ENCODE data around the gene ALPL.

DNA sequence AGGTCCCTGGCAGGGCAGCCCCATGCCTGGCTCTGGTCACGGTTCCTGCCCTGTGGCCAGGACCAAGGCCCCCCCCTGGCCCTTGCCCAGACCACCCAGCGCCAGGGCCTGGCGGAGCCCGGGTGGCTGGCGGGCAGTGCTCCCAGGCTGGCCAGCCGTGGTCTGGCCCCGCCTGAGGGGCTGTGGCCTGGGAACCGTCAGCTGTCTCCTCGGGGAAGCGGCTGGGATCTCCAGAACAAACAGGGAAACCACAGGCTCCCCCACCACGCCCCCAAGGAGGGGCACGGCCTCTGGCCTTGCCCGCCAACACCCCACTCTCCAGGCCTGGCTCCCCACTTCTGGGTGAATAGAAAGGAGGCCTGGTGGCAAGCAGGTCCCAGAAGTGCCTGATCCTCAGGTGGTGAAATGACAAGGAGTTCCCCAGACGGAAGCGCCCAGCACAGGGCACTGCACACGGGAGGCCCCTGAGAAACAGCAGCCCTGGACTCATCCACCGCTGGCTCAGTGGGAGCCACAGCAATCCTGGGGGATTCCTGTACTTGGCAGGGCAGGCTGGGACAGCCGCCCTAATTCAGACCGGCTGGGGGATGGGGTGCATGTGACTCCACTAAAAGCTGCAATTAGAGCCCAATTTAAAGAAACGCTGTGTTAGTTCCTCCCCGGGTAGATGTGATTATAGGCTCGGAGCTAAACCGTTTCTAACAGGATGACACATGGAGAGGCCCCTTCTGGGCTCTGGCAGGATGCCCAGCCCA is 81.1 kb downstream of the ALPL start:
- TF ChIP-seq POLR2A (IDR thresholded peaks at IDR 0.05): no peak
- TF ChIP-seq, protein P1, sequence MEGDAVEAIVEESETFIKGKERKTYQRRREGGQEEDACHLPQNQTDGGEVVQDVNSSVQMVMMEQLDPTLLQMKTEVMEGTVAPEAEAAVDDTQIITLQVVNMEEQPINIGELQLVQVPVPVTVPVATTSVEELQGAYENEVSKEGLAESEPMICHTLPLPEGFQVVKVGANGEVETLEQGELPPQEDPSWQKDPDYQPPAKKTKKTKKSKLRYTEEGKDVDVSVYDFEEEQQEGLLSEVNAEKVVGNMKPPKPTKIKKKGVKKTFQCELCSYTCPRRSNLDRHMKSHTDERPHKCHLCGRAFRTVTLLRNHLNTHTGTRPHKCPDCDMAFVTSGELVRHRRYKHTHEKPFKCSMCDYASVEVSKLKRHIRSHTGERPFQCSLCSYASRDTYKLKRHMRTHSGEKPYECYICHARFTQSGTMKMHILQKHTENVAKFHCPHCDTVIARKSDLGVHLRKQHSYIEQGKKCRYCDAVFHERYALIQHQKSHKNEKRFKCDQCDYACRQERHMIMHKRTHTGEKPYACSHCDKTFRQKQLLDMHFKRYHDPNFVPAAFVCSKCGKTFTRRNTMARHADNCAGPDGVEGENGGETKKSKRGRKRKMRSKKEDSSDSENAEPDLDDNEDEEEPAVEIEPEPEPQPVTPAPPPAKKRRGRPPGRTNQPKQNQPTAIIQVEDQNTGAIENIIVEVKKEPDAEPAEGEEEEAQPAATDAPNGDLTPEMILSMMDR (IDR thresholded peaks at IDR 0.05): no peak

All from stomach (tissue), 4 donors.